IMR-90 (cell line): ENCODE data around the gene MALAT1. TPM values are rescaled to one million over a fixed set of nuclear protein-coding genes. Genes with fewer than 3 reads are reported as not detected.

Experiments used
- BHLHE40 ChIP-seq: fragments of 150-350 bp; IDR thresholded peaks from 2 replicates; pipeline ENCODE4 v1.6.1; 2016; ENCODE audit warnings: mild to moderate bottlenecking, low read depth, low read length
- CHD1 ChIP-seq: IDR thresholded peaks from 2 replicates; pipeline ENCODE4 v1.6.1; 2012; ENCODE audit warnings: low read depth, low read length, improper control_type of control experiment
- SMC3 ChIP-seq: fragments of 150-350 bp; IDR thresholded peaks from 2 replicates; pipeline ENCODE4 v1.6.1; 2016; ENCODE audit warnings: low read depth, mild to moderate bottlenecking, antibody characterized with exemption, low read length, moderate library complexity
- polyA plus RNA-seq, 3 experiments: library from polyadenylated mRNA; depleted of rRNA; stranded (reverse); fragments of >200 nt; gene quantifications; 2 replicates each; pipeline ENCODE4 v1.2.3, GENCODE V29; 2012; ENCODE audit warnings: low replicate concordance in 1 of 3
- total RNA-seq: library from RNA; depleted of rRNA; stranded (reverse); fragments of >200 nt; gene quantifications from 2 replicates; pipeline ENCODE4 v1.2.3, GENCODE V29; 2012

MALAT1 gene
- total and polyA plus RNA-seq, 2 of the 4 experiments (the other 2 are of a cell fraction) = 636 to 3,569 TPM

DNA sequence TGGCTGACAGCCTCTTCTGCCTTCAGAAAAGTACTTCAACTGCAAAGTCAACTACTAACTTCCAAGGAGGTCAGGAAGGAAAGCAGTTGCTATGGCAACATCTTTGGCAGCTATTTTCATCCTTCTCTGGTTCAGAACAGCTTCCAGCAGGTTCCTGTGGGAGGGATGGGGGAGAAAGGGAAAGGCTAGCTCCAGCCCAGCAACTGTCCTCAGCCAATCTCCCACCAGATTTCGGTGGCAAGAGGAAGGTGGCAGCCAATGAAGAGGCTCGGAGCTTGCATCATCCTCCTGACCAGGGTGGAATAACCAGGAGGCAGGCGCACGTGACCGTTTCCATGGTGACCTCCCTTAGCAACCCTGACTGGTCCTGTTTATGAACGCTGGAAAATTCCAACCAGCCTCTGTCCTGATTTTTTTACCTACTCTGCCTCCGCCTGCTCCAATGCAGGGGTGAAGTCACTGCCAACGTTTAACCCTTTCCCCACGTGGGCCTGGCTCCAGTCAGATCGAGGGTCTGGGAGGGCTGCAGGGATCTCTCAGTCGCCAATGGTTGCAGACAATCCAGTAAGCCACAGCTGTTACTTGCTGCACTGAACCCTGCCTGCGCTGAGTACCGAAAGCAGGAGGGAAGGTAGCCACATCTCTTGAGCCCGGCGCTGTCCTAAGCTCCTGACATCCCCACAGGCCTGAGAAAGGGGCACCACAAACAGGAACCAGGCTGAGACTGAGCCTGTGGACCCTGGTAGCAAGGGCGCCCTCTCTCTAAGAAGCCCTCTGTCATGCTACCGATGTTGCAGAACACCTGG, 11.2 kb upstream of the MALAT1 start (continued):
- TF ChIP-seq BHLHE40 = peak; percentile 99
- no peak; the same call in 1 of the 2 replicates for TF ChIP-seq CHD1
- 0 out of 2 replicates have a peak, but pooled peaks have one; percentile 10 for TF ChIP-seq SMC3
